Epithelial cell of alveolus of lung (primary cell): ENCODE results near the gene PIAS2. TPM values are rescaled to one million over a fixed set of nuclear protein-coding genes. Genes with fewer than 3 reads are reported as not detected.

ENCODE experiments used
- total RNA-seq: library from RNA; depleted of rRNA; stranded (reverse); fragments of >200 nt; gene quantifications from 2 replicates; pipeline ENCODE4 v1.2.1, GENCODE V29; 2015

The PIAS2 gene
- total RNA-seq: 8.5 and 16.9 TPM in 2 replicates

DNA sequence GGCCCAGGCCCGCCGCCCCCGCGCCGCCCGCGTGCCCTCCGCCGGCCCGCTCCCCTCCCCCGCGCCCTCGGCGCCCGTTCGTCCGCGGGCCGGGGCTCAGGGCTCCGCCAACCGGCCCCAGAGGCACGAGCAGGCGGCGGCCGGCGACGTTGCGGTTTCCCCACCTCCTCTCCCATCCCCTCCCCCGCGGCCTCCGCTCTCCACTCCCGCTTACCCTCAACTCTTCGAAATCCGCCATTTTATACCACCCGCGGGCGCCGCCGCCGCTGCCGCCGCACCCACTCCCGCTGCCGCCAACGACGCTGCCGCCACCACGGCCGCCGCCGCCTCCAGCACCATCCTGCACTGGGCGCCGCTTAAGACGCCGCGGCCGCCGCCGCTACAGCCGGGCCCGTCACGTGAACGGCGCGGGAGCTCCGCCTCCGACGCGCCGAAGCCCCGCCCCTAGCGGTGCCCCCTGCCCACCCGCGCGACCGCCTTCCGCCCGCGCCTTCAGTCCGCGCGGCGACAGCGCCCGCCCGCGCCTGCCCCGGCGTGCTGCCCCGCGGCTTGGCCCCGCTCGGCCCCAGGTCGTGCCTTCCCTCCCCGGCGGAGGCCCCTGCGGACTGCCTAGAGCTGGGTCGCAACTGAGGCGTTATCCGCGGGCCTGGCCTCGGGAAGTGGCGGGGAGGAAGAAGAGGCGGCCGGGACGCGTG is at the start of gene PIAS2, which contains the start of gene KATNAL2:
PIAS2 (minus strand) TSS at position 400 of the 695 bp plus-strand sequence; CDS start at position 238, 162 bp downstream.
KATNAL2 (plus strand) TSS at position 495 of the 695 bp plus-strand sequence. CDS start 29,271 bp downstream, outside the sequence.

GRCh38 chr18:46756559-46757201 is 160.6 kb downstream of the PIAS2 start, which contains the start of gene ST8SIA5:
Gene ST8SIA5, minus strand, starts transcription at chr18:46757053. Its CDS starts 545 bp downstream, at chr18:46756508.

Other genes starting within 250 kb of the PIAS2 start
- gene ST8SIA5, start 160.5 kb downstream of the PIAS2 start, total RNA-seq: 0.24 TPM in 1 of 2 replicates, not detected in the other
- gene KATNAL2, start 95 bp upstream of the PIAS2 start, total RNA-seq: 0.65 and 1.1 TPM in 2 replicates
- gene ELOA2, start 118.1 kb upstream of the PIAS2 start, total RNA-seq: not detected in 2 replicates
- 16.1 and 16.9 TPM in 2 replicates for gene HDHD2, start 233.0 kb upstream of the PIAS2 start, total RNA-seq